Endothelial cell of umbilical vein (primary cell): ENCODE measurements around the gene LRCH1. TPM values are rescaled to one million over a fixed set of nuclear protein-coding genes. Genes with fewer than 3 reads are reported as not detected.

Source experiments
- BruUV-seq: library from RNA; stranded (reverse); fragments of 400-500 nt; replicated peaks from 2 replicates; lab custom pipeline; 2021; lab: Mats Ljungman, UMichigan
- CTCF ChIA-PET: fragments of 300-600, 350-600 bp; sonication (Branson Sonifier 250); formaldehyde crosslinking; loops from one replicate; lab custom pipeline; 2021; ENCODE audit warnings: antibody characterized with exemption, inconsistent platforms; lab: Charles Lee
- POLR2A ChIA-PET: fragments of 300-600, 350-600 bp; sonication (Branson Sonifier 250); formaldehyde crosslinking; loops from one replicate; lab custom pipeline; 2021; ENCODE audit warnings: antibody characterized with exemption, inconsistent platforms; lab: Charles Lee
- DNase-seq: peaks from one replicate; pipeline ENCODE4 v3.0.0-alpha.2; 2011; ENCODE audit warnings: low read depth, low spot score
- FAIRE-seq: peaks from 2 replicates; lab custom pipeline; 2011; peaks lifted over from hg19 to GRCh38; lab: Jason Lieb, UNC
- H2AFZ ChIP-seq: 2 replicates; pipeline ENCODE4 v1.6.0; 2012; ENCODE audit warnings: low read depth, low read length, control low read depth, inconsistent platforms
- H3K27ac ChIP-seq: 2 replicates; pipeline ENCODE4 v1.5.1; 2011; ENCODE audit warnings: low read depth, mild to moderate bottlenecking, control low read depth, low read length, moderate library complexity; ENCODE audit not compliant: insufficient read depth
- H3K27me3 ChIP-seq, 2 experiments: 2 replicates each; pipeline versions ENCODE4 v1.6.0 to v1.6.1; 2011; ENCODE audit warnings: low read length in 2 of 2, mixed read lengths in 1 of 2; ENCODE audit not compliant: control insufficient read depth in 2 of 2, insufficient read depth in 2 of 2
- H3K36me3 ChIP-seq, 2 experiments: 2 replicates in 1 of 2; 3 replicates in 1 of 2; pipeline ENCODE4 v1.5.1; 2011; ENCODE audit warnings: low read length in 2 of 2, mild to moderate bottlenecking in 1 of 2, moderate library complexity in 1 of 2; ENCODE audit not compliant: control insufficient read depth in 2 of 2, insufficient read depth in 2 of 2; ENCODE audit errors: extremely low read depth in 1 of 2
- H3K4me1 ChIP-seq: 3 replicates; pipeline ENCODE4 v1.5.1; 2011; ENCODE audit warnings: mild to moderate bottlenecking, low read length; ENCODE audit not compliant: control insufficient read depth, insufficient read depth; ENCODE audit errors: extremely low read depth
- H3K4me2 ChIP-seq: 2 replicates; pipeline ENCODE4 v1.6.1; 2011; ENCODE audit warnings: low read length, control low read depth, mixed read lengths; ENCODE audit not compliant: insufficient read depth
- H3K4me3 ChIP-seq, 3 experiments: fragments of 200-600 bp in 1 of 3; sonication (generic), shearing (Covaris generic) in 1 of 3; replicated peaks in 1 of 3; 2 replicates each; pipeline ENCODE4 v1.5.1; 2011 to 2016; ENCODE audit warnings: control low read depth in 3 of 3, low read length in 3 of 3, mild to moderate bottlenecking in 2 of 3, inconsistent platforms in 1 of 3, low read depth in 1 of 3, moderate library complexity in 1 of 3; ENCODE audit not compliant: insufficient read depth in 1 of 3
- H3K79me2 ChIP-seq: 2 replicates; pipeline ENCODE4 v1.6.0; 2012; ENCODE audit warnings: low read length, inconsistent platforms; ENCODE audit not compliant: control insufficient read depth, insufficient read depth
- H3K9ac ChIP-seq: replicated peaks from 2 replicates; pipeline ENCODE3; 2011; ENCODE audit warnings: low read length, control low read depth; ENCODE audit not compliant: insufficient read depth; ENCODE audit errors: extremely low read depth
- H3K9me1 ChIP-seq: replicated peaks from 3 replicates; pipeline ENCODE4 v1.6.0; 2011; ENCODE audit warnings: mild to moderate bottlenecking, low read length; ENCODE audit not compliant: control insufficient read depth, insufficient read depth; ENCODE audit errors: extremely low read depth
- H3K9me3 ChIP-seq: replicated peaks from 2 replicates; pipeline ENCODE4 v1.5.1; 2012; ENCODE audit warnings: low read length, inconsistent platforms; ENCODE audit not compliant: control insufficient read depth, insufficient read depth
- H4K20me1 ChIP-seq: replicated peaks from 2 replicates; pipeline ENCODE3; 2011; ENCODE audit warnings: mild to moderate bottlenecking, low read length; ENCODE audit not compliant: control insufficient read depth, insufficient read depth; ENCODE audit errors: extremely low read depth
- EZH2 ChIP-seq: IDR thresholded peaks from 2 replicates; pipeline ENCODE4 v1.6.1; 2012; ENCODE audit warnings: borderline replicate concordance, low read depth, mild to moderate bottlenecking, moderate library complexity, low read length, inconsistent platforms; ENCODE audit not compliant: severe bottlenecking
- FOS ChIP-seq: IDR thresholded peaks from 2 replicates; pipeline ENCODE4 v1.6.1; 2011; ENCODE audit warnings: mild to moderate bottlenecking, low read length, moderate library complexity, borderline replicate concordance; ENCODE audit not compliant: insufficient read depth
- GATA2 ChIP-seq: IDR thresholded peaks from 2 replicates; pipeline ENCODE4 v1.7.0; 2011; ENCODE audit warnings: low read depth, mild to moderate bottlenecking, moderate library complexity, mixed read lengths, low read length; ENCODE audit not compliant: insufficient read length, insufficient read depth
- JUN ChIP-seq: IDR thresholded peaks from 2 replicates; pipeline ENCODE4 v1.6.1; 2011; ENCODE audit warnings: borderline replicate concordance, low read depth; ENCODE audit not compliant: insufficient read length, insufficient read depth
- MAX ChIP-seq: IDR thresholded peaks from 2 replicates; pipeline ENCODE4 v1.6.1; 2011; ENCODE audit not compliant: insufficient read depth, insufficient read length
- MYC ChIP-seq: IDR thresholded peaks from one replicate; pipeline ENCODE4 v1.6.1; 2011; ENCODE audit warnings: mild to moderate bottlenecking, low read depth, low read length
- POLR2A ChIP-seq: IDR thresholded peaks from 2 replicates; pipeline ENCODE4 v1.6.1; 2012; ENCODE audit warnings: low read depth, mild to moderate bottlenecking, control low read depth, low read length
- dilution Hi-C: fragments of 300-500 bp; cut with MboI; formaldehyde crosslinking; loops from one replicate; pipeline ENCODE4 v1.15.0; 2019; ENCODE audit warnings: low sequenced_read_pairs; ENCODE audit not compliant: extremely low pct_ligation_motif_present
- intact Hi-C: fragments of 100-400 bp; cut with micrococcal nuclease; formaldehyde crosslinking; loops from one replicate; pipeline ENCODE4 v1.10.0; 2022
- polyA plus RNA-seq, 4 experiments: library from polyadenylated mRNA; depleted of rRNA in 3 of 4; stranded (reverse) in 3 of 4; unstranded in 1 of 4; fragments of >200 nt; gene quantifications; 2 replicates each; pipeline versions ENCODE4 v1.2.1 to v1.2.3, GENCODE V29; 2011 to 2012; ENCODE audit warnings: missing spikeins in 1 of 4
- total RNA-seq: library from RNA; stranded (reverse); gene quantifications from 2 replicates; pipeline ENCODE4 v1.2.3, GENCODE V29; 2021
- TF ChIP-seq, protein P1 (sequence below), 2 donors: IDR thresholded peaks; 1 replicate in 1 of 2; 2 replicates in 1 of 2; pipeline ENCODE4 v1.5.1; 2011; ENCODE audit warnings: low read length in 2 of 2, mild to moderate bottlenecking in 2 of 2, moderate library complexity in 2 of 2, control low read depth in 1 of 2, inconsistent platforms in 1 of 2, low read depth in 1 of 2; ENCODE audit not compliant: insufficient read depth in 1 of 2; ENCODE audit errors: extremely low read depth in 1 of 2

The LRCH1 gene
- total and polyA plus RNA-seq, 2 donors (not counting 3 experiments of a cell fraction or from before 2014, with no cell fraction given), result 5.4 to 16.5 TPM

GRCh38 chr13:46520166-46520565, 32.8 kb upstream of the LRCH1 start:
- H3K27ac ChIP-seq, result no peak overlapping the region
- intact Hi-C loops (loop anchor here (1.0 to 2.0 kb wide), 2 partner anchors 31 to 201 kb away; no protein-coding TSS in a partner anchor), dilution Hi-C loops (no loop called here)
- no peak overlapping the region for H3K4me3 ChIP-seq
- H3K79me2 ChIP-seq, result no peaks in the 10 kb centered on the region
- H3K27me3 ChIP-seq, result peaks cover 2 to 3% of the 10 kb centered on the region in 2 experiments
- H3K36me3 ChIP-seq, result no peaks in the 10 kb centered on the region
- no peaks in the 10 kb centered on the region for H3K9me1 ChIP-seq
- H3K9me3 ChIP-seq, result no peaks in the 10 kb centered on the region
- H3K4me1 ChIP-seq, result peaks cover 4% of the 10 kb centered on the region
- ChIA-PET CTCF (interaction anchor here (0.8 to 1.5 kb wide), 4 partner anchors 9 to 200 kb away, joined by 3 to 11 read pairs (median 4); no protein-coding TSS in a partner anchor), POLR2A (interaction anchor here (0.7 kb wide), 1 partner anchor 178 kb away, joined by 3 read pairs; no protein-coding TSS in a partner anchor)
- TF ChIP-seq FOS (no peak), GATA2 (no peak), JUN (peak; percentile 78)
- peak overlapping the region; percentile 10 for H3K4me2 ChIP-seq
- no peak overlapping the region for H3K9ac ChIP-seq
- DNase-seq (peak; percentile 76), FAIRE-seq (peak; percentile 90)
- H4K20me1 ChIP-seq, result no peaks in the 10 kb centered on the region
- BruUV-seq, result no TSS peak
- no peak overlapping the region for H2AFZ ChIP-seq

DNA sequence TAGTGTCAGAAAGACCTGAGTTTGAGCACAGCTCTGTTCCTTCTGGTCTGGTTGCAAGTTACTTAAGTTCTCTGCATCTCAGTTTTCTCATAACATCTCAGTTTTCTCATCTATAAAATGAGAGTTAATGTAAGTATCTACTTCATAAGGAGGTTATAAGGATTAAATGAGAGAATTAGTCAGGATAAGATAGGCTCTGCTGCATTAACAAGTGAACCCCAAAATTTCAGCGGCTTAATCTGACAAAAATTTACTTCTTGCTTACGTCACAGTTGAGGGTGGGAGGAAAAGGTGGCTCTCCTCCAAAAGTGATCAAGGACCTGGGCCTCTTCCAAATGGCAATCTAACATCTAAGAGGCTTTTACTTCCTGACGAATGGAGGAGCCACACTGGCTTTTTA, 31.5 kb upstream of the LRCH1 start:
- FAIRE-seq (no peak), DNase-seq (no peak)
- ChIA-PET POLR2A (no interaction called here), CTCF (interaction anchor here (1.1 kb wide), 1 partner anchor 31 kb away, joined by 5 read pairs; no protein-coding TSS in a partner anchor)
- intact Hi-C loops (loop anchor here (2.0 kb wide), 1 partner anchor 29 kb away; no protein-coding TSS in a partner anchor), dilution Hi-C loops (no loop called here)
- Histone ChIP-seq H2AFZ (no peak overlapping the region), H3K36me3 (no peaks in the 10 kb centered on the region), H3K4me2 (no peak overlapping the region), H3K9me1 (no peaks in the 10 kb centered on the region), H3K79me2 (no peaks in the 10 kb centered on the region), H3K4me1 (peaks cover 4% of the 10 kb centered on the region), H3K4me3 (no peak overlapping the region), H3K27me3 (peaks cover 5 to 6% of the 10 kb centered on the region in 2 experiments), H3K9ac (no peak overlapping the region), H3K9me3 (no peaks in the 10 kb centered on the region), H3K27ac (no peak overlapping the region), H4K20me1 (no peaks in the 10 kb centered on the region)
- no TSS peak for BruUV-seq
- TF ChIP-seq MYC (no peak), GATA2 (no peak), POLR2A (no peak), FOS (no peak), EZH2 (no peak), MAX (no peak)
- TF ChIP-seq, protein P1, sequence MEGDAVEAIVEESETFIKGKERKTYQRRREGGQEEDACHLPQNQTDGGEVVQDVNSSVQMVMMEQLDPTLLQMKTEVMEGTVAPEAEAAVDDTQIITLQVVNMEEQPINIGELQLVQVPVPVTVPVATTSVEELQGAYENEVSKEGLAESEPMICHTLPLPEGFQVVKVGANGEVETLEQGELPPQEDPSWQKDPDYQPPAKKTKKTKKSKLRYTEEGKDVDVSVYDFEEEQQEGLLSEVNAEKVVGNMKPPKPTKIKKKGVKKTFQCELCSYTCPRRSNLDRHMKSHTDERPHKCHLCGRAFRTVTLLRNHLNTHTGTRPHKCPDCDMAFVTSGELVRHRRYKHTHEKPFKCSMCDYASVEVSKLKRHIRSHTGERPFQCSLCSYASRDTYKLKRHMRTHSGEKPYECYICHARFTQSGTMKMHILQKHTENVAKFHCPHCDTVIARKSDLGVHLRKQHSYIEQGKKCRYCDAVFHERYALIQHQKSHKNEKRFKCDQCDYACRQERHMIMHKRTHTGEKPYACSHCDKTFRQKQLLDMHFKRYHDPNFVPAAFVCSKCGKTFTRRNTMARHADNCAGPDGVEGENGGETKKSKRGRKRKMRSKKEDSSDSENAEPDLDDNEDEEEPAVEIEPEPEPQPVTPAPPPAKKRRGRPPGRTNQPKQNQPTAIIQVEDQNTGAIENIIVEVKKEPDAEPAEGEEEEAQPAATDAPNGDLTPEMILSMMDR (IDR thresholded peaks at IDR 0.05; ENCODE audit: extremely low read depth in 1 of 2, insufficient read depth in 1 of 2, low read depth in 1 of 2, low read length in 2 of 2), result no peak
